ENCODE data around the gene RACGAP1.
A peak's percentile ranks its signal among the peaks of the same experiment; 100 is the strongest.

The RACGAP1 gene

GRCh38 chr12:49962861-49963765, 62.2 kb downstream of the RACGAP1 start:
- intact Hi-C loops (cut with DNase I): no loop called here
- DNase-seq: peak in 7 of 10 donors; percentile 28 to 93 (median 71)

- peak in 1 of 10 donors; percentile 78 for DNase-seq
- intact Hi-C loops (cut with DNase I): no loop called here
Observed at GRCh38 chr12:49961993-49962764, 63.1 kb downstream of the RACGAP1 start.

DNA sequence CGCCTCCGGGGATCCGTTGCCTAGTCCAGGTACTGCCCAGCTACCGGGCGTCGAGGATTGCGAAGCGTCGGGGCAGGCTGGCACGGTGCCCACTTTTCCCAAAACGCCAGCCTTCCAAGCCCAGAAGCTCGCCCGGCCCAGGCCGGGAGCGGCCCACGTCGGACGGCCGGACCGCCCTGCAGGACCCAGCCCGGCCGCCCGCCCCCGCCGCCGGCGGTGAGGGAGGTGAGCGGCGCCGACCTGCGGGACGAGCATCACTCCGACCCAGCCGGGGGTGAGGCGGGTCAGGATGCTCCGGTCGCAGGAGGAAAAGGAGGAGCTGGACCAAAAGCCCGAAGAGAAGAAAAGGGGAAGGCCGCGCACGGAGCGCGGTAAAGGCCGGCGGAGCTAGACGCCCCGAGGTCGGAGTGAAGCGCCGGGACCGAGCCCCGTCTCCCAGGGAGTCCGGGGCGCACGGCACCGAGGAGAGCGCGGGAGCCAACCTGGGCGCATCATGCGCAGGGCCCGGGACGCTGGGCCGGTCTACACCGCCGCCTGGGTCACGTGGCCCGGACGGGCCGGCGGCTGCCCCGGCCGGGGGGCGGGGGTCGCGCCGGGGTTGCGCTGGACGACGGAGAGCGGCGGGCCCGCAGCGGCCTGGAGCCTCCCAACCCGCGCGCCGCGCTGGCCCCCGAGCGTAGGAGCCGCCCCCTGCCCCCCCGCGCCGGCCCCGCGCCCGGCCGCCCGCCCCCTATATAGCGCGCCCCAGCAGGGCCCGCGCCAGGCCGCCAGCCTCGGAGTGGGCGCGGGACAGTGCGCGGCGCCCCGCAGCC, 64.0 kb downstream of the RACGAP1 start, which contains the start of gene AQP5:
AQP5 (plus strand) TSS at position 762 of the 812 bp plus-strand sequence. CDS start 146 bp downstream, outside the sequence.
- intact Hi-C loops (cut with DNase I): no loop called here
- peak in 1 of 10 donors; percentile 58 for DNase-seq

DNA sequence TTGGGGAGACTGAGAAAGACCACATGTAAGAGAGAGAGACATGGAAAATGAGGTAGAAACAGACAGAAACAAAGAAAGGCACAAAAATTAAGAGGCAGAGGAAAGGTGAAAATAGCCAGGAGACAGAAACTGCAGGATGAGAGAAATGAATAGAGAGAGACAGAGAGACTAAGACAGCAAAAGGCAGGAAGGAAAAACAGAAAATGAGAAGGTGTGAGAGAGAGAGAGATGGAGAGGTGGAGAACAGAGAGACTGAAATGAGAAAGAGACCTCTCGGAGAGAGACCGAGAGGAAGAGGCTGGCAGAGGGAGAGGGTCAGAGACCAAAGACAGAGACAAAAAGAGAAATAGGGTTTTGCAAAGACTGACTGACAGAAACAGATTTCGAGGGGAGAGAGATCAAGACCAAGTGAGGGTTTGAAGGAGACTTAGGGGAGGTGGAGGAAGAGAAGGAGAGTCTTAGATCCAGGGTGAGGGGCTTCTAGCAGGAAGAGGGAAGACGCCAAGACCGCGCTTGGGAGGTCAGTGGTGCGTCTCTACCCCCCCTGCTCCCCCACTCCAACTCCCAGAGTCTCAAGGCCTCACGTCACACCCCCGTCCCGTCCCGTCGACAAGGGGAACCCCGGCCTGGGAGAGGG, 64.7 kb downstream of the RACGAP1 start:
- no peak for DNase-seq
- intact Hi-C loops (cut with DNase I): no loop called here

DNA sequence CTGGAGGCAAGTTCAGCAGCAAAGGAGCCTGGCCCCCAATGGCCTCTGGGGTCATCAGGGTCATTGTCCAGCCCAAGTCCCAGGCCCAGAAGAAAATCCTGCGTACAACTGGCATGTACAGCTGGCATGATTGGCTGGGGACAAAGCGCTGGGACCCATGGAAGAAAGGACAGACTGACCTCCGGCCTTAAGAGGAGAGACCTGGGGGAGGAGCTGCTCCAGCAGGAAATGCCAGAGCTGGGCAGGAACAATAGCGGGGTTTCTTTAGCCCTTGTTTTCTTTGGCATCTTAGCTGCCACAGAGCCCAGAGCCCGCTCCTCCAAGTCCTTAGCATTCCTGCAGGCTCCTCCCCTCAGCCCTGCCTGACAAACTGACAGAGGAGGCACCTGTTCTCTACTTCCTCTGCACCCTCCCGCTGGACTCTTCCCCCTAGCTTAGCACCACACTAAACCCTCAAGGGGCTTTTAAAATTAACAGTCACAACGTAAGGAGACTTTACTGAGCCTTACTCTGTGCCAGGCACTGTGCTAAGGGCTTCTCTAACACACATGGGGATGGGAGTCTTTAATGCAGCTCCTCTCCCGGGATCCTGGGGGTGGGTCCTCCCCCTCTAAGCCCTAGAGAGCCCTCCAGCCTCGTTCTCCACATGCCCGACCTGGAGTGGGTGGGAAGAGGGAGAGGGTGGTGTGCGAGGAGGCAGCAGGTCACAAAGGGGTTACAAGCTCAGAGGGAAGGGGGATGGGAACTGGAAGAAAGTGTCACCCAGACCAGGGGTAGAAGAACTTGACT, 65.4 kb downstream of the RACGAP1 start:
- intact Hi-C loops (cut with DNase I): no loop called here
- DNase-seq: peak in 2 of 10 donors; percentile 23 to 42

DNA sequence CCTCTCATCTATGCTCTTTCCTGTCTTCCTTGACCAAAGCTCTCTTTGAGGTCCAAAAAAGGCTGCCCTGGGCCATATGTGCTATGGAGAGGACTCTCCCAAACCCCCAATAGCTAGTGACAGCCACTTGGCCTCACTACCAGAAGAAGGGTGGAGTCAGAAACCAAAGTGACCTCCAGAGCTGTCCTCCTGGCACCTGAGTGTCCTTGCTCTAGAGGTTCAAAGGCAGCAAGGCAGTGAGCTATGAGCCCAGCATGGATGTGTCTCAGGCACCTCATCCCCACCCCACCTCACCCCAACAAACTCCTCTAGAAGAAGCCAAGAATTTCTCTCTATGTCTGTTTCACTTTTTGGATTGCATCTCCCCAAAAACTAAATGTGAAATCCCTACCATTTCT, 67.7 kb downstream of the RACGAP1 start:
- peak in 1 of 10 donors; percentile 52 for DNase-seq
- intact Hi-C loops (cut with DNase I): no loop called here

- intact Hi-C loops (cut with DNase I): no loop called here
Observed at GRCh38 chr12:49956663-49957569, 68.4 kb downstream of the RACGAP1 start.

DNA sequence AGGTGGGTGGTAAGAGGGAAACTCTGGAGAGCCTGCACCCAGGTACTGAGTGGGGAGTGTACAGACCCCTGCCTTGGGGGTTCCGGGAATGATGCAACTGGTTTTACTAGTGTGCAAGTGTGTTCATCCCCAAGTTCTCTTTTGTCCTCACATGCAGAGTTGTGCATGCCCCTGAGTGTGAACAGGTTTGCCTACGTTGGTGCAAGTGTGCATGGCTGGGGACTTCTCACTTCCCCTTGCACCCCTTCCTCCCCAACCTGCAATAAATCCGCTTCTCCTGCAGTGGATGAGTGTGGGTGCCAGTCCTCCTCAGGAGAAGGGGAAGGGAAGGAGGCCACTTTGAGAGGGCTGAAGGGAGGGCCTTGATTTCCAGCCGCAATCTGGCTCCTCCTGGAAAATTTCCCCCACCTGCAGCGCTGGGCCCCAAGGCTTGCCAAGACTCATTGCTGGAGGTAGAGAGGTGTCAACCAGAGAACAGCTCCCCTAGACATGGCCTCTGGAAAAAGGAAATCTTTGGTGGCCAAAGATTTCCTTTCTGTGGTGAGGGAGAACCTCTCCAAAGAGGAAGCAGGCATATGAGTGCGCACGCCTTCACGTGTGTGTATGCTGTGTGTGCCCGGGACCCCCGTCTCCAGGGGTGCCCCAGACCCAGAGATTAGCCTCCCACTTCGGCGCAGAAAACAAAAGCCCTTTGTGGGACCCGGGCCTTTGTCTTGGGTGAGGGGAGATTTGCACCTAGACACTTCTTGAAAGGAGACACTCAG, 69.2 kb downstream of the RACGAP1 start:
- peak in 2 of 10 donors; percentile 25 to 49 for DNase-seq
- intact Hi-C loops (cut with DNase I): no loop called here

More at GRCh38 chr12:49956663-49957569, 68.4 kb downstream of the RACGAP1 start:
- DNase-seq: peak in 1 of 10 donors; percentile 19

- DNase-seq: peak in 2 of 10 donors; percentile 48 to 87
- intact Hi-C loops (cut with DNase I): no loop called here
Observed at GRCh38 chr12:49954863-49955830, 70.1 kb downstream of the RACGAP1 start.

DNA sequence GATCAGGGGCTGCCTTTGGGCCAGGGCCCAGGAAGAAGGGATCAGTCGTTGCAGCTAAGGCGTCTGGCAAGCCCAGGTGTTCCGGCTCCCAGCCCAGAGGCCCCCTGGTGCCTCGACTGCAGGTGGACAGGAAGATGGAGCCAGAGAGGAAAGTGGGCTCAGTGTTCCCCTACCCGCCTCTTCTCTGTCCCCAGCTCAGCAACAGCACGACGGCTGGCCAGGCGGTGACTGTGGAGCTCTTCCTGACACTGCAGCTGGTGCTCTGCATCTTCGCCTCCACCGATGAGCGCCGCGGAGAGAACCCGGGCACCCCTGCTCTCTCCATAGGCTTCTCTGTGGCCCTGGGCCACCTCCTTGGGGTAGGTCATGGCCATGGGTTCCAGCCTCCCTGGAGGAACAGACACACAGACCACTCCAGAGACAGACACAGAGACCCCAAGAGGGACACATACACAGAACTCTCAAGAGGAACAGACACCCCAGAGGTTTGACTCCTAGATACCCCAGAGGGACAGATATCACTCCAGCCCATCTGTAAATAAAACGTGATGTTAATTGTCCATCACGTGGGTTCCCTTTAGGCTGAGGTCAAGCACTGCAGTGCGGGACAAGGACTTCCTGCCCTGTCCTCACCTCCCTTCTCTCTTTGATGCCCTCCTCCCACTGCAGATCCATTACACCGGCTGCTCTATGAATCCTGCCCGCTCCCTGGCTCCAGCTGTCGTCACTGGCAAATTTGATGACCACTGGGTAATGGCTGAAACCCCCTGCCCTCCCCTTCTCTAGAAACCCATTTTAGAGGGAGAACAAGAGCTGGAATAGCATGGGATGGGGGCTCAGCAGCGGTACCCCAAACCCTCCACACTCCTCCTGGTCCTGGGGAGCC, 71.1 kb downstream of the RACGAP1 start:
- DNase-seq: peak in 2 of 10 donors; percentile 62 to 76
- intact Hi-C loops (cut with DNase I): no loop called here

- intact Hi-C loops (cut with DNase I): no loop called here
- DNase-seq: peak in 1 of 10 donors; percentile 52
Observed at GRCh38 chr12:49953151-49953550, 72.1 kb downstream of the RACGAP1 start.

GRCh38 chr12:49952391-49953055, 72.8 kb downstream of the RACGAP1 start:
- intact Hi-C loops (cut with DNase I): no loop called here
- peak in 2 of 10 donors; percentile 18 to 32 for DNase-seq

DNA sequence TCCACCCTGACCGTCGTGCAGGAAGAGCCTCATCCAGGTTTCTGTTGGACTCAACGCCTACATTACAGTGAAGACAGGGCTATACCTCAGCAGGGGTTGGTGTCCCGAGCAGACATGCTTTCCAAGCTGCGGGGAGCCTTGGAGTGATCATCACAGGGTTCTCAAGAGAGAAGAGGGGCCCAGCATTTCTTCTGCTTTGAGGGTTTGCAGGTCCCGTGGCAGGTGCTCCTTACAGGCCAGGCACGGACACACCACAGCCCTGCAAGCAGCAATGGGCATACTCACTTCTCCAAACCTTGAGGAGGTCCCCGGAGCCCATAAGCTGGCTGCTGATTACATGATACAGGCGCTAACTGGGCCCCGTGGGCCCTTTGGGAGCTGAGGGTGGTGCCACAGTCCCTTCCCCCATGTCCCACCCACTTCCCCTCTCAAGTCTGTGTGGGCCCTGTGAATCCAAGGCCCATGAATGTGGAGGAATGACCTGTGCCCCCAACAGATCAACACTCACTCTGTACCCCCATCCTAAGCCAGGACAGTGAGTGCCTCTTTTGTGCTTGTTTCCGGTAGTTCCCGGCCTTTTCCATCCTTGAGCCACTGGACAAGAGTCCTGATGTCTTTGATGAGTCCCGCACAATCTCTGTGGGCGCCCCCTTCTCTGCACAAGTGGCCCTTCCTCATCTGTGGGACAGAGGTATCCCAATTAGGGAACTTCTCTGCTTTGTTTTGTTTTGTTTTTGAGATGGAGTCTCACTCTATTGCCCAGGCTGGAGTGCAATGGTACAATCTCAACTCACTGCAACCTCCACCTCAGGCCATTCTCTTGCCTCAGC, 73.7 kb downstream of the RACGAP1 start:
- intact Hi-C loops (cut with DNase I): no loop called here
- peak in 2 of 10 donors; percentile 26 to 28 for DNase-seq

Measured in posterior cingulate gyrus (tissue), 11 donors.